ENCODE data around the gene PDZD8.

The PDZD8 gene

GRCh38 chr10:117386805-117387204 is 11.6 kb upstream of the PDZD8 start:
- Histone ChIP-seq H3K4me3 (replicated peaks; ENCODE audit: low read depth, low read length) (no peak overlapping the region), H3K36me3 (ENCODE audit: control insufficient read depth, insufficient read depth, low read length) (no peaks in the 10 kb centered on the region), H3K27me3 (replicated peaks; ENCODE audit: control insufficient read depth, insufficient read depth, low read length) (no peaks in the 10 kb centered on the region; the same call in 1 of the 2 replicates)
- TF ChIP-seq CTCF (IDR thresholded peaks at IDR 0.05; ENCODE audit: insufficient read depth, low read length, poor library complexity, severe bottlenecking) = no peak
- DNase-seq (ENCODE audit: extremely low read depth, insufficient read length) = no peak

- no peaks in the 10 kb centered on the region for H3K36me3 ChIP-seq (ENCODE audit: control insufficient read depth, insufficient read depth, low read length)
- no peak for TF ChIP-seq CTCF (IDR thresholded peaks at IDR 0.05; ENCODE audit: insufficient read depth, low read length, poor library complexity, severe bottlenecking)
- no peaks in the 10 kb centered on the region; the same call in 1 of the 2 replicates for H3K27me3 ChIP-seq (replicated peaks; ENCODE audit: control insufficient read depth, insufficient read depth, low read length)
- no peak overlapping the region for H3K4me3 ChIP-seq (replicated peaks; ENCODE audit: low read depth, low read length)
- no peak for DNase-seq (ENCODE audit: extremely low read depth, insufficient read length)
Measured at GRCh38 chr10:117382861-117383260, 7.6 kb upstream of the PDZD8 start.

GRCh38 chr10:117374506-117375359 is 507 bp downstream of the PDZD8 start:
- no peak for TF ChIP-seq CTCF (IDR thresholded peaks at IDR 0.05; ENCODE audit: insufficient read depth, low read length, poor library complexity, severe bottlenecking)
- Histone ChIP-seq H3K27me3 (replicated peaks; ENCODE audit: control insufficient read depth, insufficient read depth, low read length) (no peaks in the 10 kb centered on the region; the same call in 1 of the 2 replicates), H3K4me3 (replicated peaks; ENCODE audit: low read depth, low read length) (peak overlapping the region; percentile 98), H3K36me3 (ENCODE audit: control insufficient read depth, insufficient read depth, low read length) (no peaks in the 10 kb centered on the region)
- peak; percentile 65 for DNase-seq (ENCODE audit: extremely low read depth, insufficient read length)

GRCh38 chr10:117373823-117374505 is 1.3 kb downstream of the PDZD8 start:
- Histone ChIP-seq H3K27me3 (replicated peaks; ENCODE audit: control insufficient read depth, insufficient read depth, low read length) (no peaks in the 10 kb centered on the region; the same call in 1 of the 2 replicates), H3K4me3 (replicated peaks; ENCODE audit: low read depth, low read length) (peak overlapping the region; percentile 98), H3K36me3 (ENCODE audit: control insufficient read depth, insufficient read depth, low read length) (no peaks in the 10 kb centered on the region)
- peak; percentile 62 for DNase-seq (ENCODE audit: extremely low read depth, insufficient read length)
- no peak for TF ChIP-seq CTCF (IDR thresholded peaks at IDR 0.05; ENCODE audit: insufficient read depth, low read length, poor library complexity, severe bottlenecking)

- no peaks in the 10 kb centered on the region for H3K27me3 ChIP-seq (replicated peaks; ENCODE audit: control insufficient read depth, insufficient read depth, low read length)
- H3K36me3 ChIP-seq (ENCODE audit: control insufficient read depth, insufficient read depth, low read length) = no peaks in the 10 kb centered on the region
- DNase-seq (ENCODE audit: extremely low read depth, insufficient read length) = no peak
- H3K4me3 ChIP-seq (replicated peaks; ENCODE audit: low read depth, low read length) = no peak overlapping the region
- TF ChIP-seq CTCF (IDR thresholded peaks at IDR 0.05; ENCODE audit: insufficient read depth, low read length, poor library complexity, severe bottlenecking) = no peak
Measured at GRCh38 chr10:117370205-117370604, 5.0 kb downstream of the PDZD8 start.

Measured in GM06990 (cell line).